Right lobe of liver (tissue), 6 donors: ENCODE results near the gene COMMD10. TPM values are rescaled to one million over a fixed set of nuclear protein-coding genes. Genes with fewer than 3 reads are reported as not detected.
A peak's percentile ranks its signal among the peaks of the same experiment; 100 is the strongest.

Experiments used
- ATAC-seq, 4 donors: fragments of 200-7000 bp; cut with Tn5 transposase; one replicate each; pipeline ENCODE4 v1.9.1; 2020; ENCODE audit warnings: mild to moderate bottlenecking in 4 of 4, moderate library complexity in 4 of 4
- DNase-seq, 3 donors: peaks; one replicate each; pipeline ENCODE4 v3.0.0-alpha.2; 2020
- H3K27ac ChIP-seq, 3 donors: fragments of 200-600 bp; one replicate each; pipeline ENCODE4 v1.8.0; 2022
- H3K27me3 ChIP-seq, 2 donors: fragments of 200-600 bp; one replicate each; pipeline ENCODE4 v1.8.0; 2022
- H3K36me3 ChIP-seq, 4 donors: fragments of 200-600 bp; sonication (generic) in 1 of 4; one replicate each; pipeline versions ENCODE4 v1.5.1 to v1.8.0; 2017 to 2022; ENCODE audit warnings: control low read depth in 1 of 4
- H3K4me1 ChIP-seq, 4 donors: fragments of 200-600 bp; sonication (generic) in 1 of 4; one replicate each; pipeline versions ENCODE4 v1.5.1 to v1.8.0; 2017 to 2022; ENCODE audit warnings: control low read depth in 1 of 4
- H3K4me3 ChIP-seq, 3 donors: fragments of 200-600 bp; one replicate each; pipeline ENCODE4 v1.8.0; 2022
- H3K9me3 ChIP-seq, 4 donors: fragments of 200-600 bp; sonication (generic) in 1 of 4; one replicate each; pipeline versions ENCODE4 v1.5.1 to v1.8.0; 2017 to 2022; ENCODE audit warnings: control low read depth in 1 of 4
- POLR2A ChIP-seq: fragments of 450-650 bp; IDR thresholded peaks from one replicate; pipeline ENCODE4 v1.6.1; 2017; ENCODE audit warnings: antibody characterized with exemption, mild to moderate bottlenecking
- WGBS: methylation state at CpG from one replicate; pipeline ENCODE4 v1.1.6; 2018; ENCODE audit warnings: low coverage, low lambda C conversion rate; ENCODE audit not compliant: insufficient coverage; ENCODE audit errors: missing lambda C conversion rate; 5-methylcytosine and 5-hydroxymethylcytosine counted together
- intact Hi-C, 2 donors: fragments of 100-400 bp; cut with DNase I; formaldehyde crosslinking; loops; one replicate each; pipeline versions ENCODE4 v1.11.2 to v1.14.1; 2022
- total RNA-seq, 6 experiments: library from RNA; depleted of rRNA in 2 of 6; stranded (reverse); fragments of >200 nt in 2 of 6; fragmentation: NEBNext Ultra II Directional in 3 of 6; extraction: Animal tissue kit (Norgen Biotek cat#: 25700) in 3 of 6; gene quantifications; one replicate each; pipeline versions ENCODE4 v1.1.0 to v1.2.4, GENCODE V29; 2016 to 2023
- TF ChIP-seq, protein P1 (sequence below), 4 donors: fragments of 200-600 bp in 3 of 4; fragments of 450-650 bp in 1 of 4; IDR thresholded peaks; one replicate each; pipeline versions ENCODE4 v1.5.1 to v1.8.0; 2016 to 2022; ENCODE audit warnings: antibody characterized with exemption in 4 of 4, mild to moderate bottlenecking in 2 of 4
- donor health status: DM: no; HTN: yes; CAD: no.
- donor health status: DM: no; HTN: no; CAD: no.
- donor health status: DM: no; HTN: no; CAD: no.
- donor health status: DM: no; HTN: yes; CAD: no.
- donor health status: DM: no; HTN: yes; CAD: no.

Gene COMMD10
- total RNA-seq, 6 experiments from 2014 or later, result 11.1 to 16.2 (median 14.4) TPM

DNA sequence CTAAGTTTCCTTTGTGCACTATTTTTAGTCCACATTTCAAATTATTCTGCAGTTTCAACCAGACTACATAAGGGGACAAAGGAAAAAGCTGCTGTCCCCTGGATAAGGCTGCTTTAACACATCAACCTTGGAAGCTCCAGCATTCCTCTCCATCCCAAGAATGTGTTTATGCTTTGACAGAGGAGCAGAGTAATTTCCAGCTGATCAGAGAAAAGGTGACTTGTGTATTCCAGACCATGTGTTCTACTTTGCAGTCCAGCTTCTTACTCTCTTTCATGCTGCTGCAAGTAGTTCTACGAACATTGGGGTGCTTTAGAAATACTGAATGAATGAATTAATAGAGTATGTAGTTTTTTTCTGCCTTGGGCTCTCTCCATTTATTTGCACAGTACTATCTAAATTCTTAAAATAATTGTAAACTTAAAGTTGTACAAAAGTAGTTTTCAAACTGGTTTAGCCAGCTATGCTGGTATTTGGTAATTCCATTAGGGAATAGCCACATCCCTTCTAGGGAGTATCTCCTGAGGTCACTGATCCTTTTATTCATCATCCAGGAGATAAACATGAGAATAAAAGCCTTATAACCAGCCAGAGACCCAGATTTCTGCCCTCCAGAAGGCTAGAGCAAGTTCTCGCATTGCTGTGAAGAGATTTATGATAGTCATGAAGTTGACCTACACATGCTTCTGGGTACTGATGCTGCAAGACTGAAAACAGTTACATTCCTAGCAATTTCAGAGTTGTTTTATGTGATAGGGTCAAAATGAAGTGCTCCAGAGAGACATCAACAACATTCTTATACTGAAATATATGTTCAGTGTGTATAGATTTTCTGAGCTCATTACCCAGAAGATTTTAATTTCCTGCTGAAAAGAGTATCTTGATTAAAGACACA is 215.2 kb downstream of the COMMD10 start:
- intact Hi-C loops, result no loop called here
- H3K27ac ChIP-seq, result no peak overlapping the region
- H3K4me3 ChIP-seq, result no peak overlapping the region
- DNase-seq (no peak), ATAC-seq (no peak)
- H3K4me1 ChIP-seq, result peaks cover 0 to 36% (median 10%) of the 10 kb centered on the region in 4 donors
- TF ChIP-seq POLR2A, result no peak
- TF ChIP-seq, protein P1, sequence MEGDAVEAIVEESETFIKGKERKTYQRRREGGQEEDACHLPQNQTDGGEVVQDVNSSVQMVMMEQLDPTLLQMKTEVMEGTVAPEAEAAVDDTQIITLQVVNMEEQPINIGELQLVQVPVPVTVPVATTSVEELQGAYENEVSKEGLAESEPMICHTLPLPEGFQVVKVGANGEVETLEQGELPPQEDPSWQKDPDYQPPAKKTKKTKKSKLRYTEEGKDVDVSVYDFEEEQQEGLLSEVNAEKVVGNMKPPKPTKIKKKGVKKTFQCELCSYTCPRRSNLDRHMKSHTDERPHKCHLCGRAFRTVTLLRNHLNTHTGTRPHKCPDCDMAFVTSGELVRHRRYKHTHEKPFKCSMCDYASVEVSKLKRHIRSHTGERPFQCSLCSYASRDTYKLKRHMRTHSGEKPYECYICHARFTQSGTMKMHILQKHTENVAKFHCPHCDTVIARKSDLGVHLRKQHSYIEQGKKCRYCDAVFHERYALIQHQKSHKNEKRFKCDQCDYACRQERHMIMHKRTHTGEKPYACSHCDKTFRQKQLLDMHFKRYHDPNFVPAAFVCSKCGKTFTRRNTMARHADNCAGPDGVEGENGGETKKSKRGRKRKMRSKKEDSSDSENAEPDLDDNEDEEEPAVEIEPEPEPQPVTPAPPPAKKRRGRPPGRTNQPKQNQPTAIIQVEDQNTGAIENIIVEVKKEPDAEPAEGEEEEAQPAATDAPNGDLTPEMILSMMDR (IDR thresholded peaks at IDR 0.05), result no peak
- H3K36me3 ChIP-seq, result peaks cover 0 to 1% (median 0%) of the 10 kb centered on the region in 4 donors
- no peaks in the 10 kb centered on the region for H3K9me3 ChIP-seq
- WGBS, result 73% methylated on average over 2 of the region's 2 CpGs
- H3K27me3 ChIP-seq, result no peaks in the 10 kb centered on the region

DNA sequence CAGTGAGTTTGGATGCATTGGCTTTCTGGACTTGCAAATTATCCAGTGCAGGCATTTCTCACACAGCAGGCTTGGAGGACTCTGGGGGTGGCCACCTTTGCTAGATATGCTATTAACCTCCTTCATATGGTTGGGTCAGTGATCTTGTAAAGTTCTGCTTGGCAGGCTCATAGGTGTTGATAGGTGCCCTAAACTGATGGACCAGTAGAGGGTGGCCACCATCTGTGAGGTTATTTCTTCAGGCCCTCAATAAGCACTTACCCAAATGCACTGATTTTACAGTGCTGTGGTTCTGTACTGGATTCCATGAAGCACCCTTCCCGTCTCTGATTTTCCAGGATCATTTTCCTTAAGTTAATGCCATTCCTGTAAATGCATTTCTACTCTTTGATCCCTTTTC is 216.3 kb downstream of the COMMD10 start:
- ATAC-seq, result no peak
- Histone ChIP-seq H3K27ac (no peak overlapping the region), H3K36me3 (peaks cover 0 to 1% (median 0%) of the 10 kb centered on the region in 4 donors), H3K27me3 (no peaks in the 10 kb centered on the region), H3K9me3 (no peaks in the 10 kb centered on the region), H3K4me1 (peaks cover 0 to 48% (median 15%) of the 10 kb centered on the region in 4 donors), H3K4me3 (no peak overlapping the region)
- TF ChIP-seq, protein P1 (IDR thresholded peaks at IDR 0.05), result no peak
- TF ChIP-seq POLR2A, result no peak
- WGBS, result 93% methylated on average over 1 of the region's 1 CpG
- intact Hi-C loops, result no loop called here
- DNase-seq, result no peak

DNA sequence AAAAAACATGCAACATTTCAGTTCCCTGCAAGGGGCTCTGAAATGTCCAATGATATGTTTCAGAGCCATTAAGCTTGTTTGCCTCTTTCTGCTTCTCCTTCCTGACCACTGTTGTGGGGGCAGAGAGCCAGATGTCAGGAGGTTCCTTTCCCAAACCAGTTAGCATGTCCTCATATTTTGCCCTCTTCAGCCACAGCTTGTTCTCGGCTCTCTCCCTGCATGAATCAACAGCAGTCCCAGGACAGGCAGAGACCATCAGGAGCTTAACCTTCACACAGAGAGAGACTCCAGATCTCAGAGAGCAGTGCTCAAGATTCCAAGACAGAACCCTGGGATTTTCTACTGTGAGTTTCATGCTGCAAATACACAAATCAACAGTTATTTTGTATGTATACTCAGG is 218.5 kb downstream of the COMMD10 start:
- intact Hi-C loops, result no loop called here
- peak; percentile 41 to 75 (median 64) for ATAC-seq
- WGBS, result 9% methylated on average over 1 of the region's 1 CpG

DNA sequence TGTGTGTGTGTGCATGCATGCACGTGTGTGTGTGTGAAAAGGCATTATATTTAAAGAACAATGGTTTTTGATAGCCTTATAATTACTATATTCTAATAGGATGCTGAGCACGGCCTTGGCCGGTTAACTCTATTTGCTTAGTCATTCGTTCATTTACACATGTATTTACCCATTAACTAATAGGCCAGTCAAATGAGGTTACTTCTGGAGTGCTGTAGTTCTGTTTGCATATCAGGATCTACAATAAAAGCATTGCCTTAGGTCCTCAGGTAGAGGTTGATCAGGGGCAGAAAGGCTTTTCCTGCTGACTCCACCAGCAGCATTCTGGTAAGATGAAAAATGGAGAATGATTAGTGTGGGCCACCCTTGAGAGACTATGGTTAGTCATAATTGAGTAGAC is 219.0 kb downstream of the COMMD10 start:
- H3K4me1 ChIP-seq, result peaks cover 0 to 37% (median 13%) of the 10 kb centered on the region in 4 donors
- no peaks in the 10 kb centered on the region for H3K9me3 ChIP-seq
- H3K27ac ChIP-seq, result peak overlapping the region in 2 of 3 donors; percentile 26 to 48
- no peaks in the 10 kb centered on the region for H3K27me3 ChIP-seq
- H3K4me3 ChIP-seq, result no peak overlapping the region
- TF ChIP-seq, protein P1 (IDR thresholded peaks at IDR 0.05), result no peak
- no peak for TF ChIP-seq POLR2A
- DNase-seq (no peak), ATAC-seq (peak; percentile 75 to 80 (median 78))
- 18% methylated on average over 4 of the region's 4 CpGs for WGBS
- no peaks in the 10 kb centered on the region for H3K36me3 ChIP-seq
- intact Hi-C loops, result no loop called here

More for the DNA sequence above, 218.5 kb downstream of the COMMD10 start:
- Histone ChIP-seq H3K36me3 (peaks cover 0 to 1% (median 0%) of the 10 kb centered on the region in 4 donors), H3K27ac (peak overlapping the region in 2 of 3 donors; percentile 26 to 48), H3K4me1 (peaks cover 0 to 37% (median 13%) of the 10 kb centered on the region in 4 donors), H3K9me3 (no peaks in the 10 kb centered on the region), H3K4me3 (no peak overlapping the region), H3K27me3 (no peaks in the 10 kb centered on the region)
- TF ChIP-seq POLR2A, result no peak
- TF ChIP-seq, protein P1 (IDR thresholded peaks at IDR 0.05), result no peak
- DNase-seq, result peak in 2 of 3 donors; percentile 21 to 64
